Stimulated activated CD4-positive, alpha-beta T cell treated with anti-CD3 and anti-CD28 coated beads, TNF-alpha, amount 100 ng/mL, for 4 hours (primary cell): ENCODE data around the gene ACSBG1.

ENCODE experiments used
- DNase-seq, 3 experiments: peaks; one replicate each; pipeline ENCODE4 v3.0.0-alpha.2; 2020; ENCODE audit warnings: low read depth in 3 of 3

The ACSBG1 gene

GRCh38 chr15:78130466-78131294 lies 103.7 kb downstream of the ACSBG1 start:
- no peak for DNase-seq

DNA sequence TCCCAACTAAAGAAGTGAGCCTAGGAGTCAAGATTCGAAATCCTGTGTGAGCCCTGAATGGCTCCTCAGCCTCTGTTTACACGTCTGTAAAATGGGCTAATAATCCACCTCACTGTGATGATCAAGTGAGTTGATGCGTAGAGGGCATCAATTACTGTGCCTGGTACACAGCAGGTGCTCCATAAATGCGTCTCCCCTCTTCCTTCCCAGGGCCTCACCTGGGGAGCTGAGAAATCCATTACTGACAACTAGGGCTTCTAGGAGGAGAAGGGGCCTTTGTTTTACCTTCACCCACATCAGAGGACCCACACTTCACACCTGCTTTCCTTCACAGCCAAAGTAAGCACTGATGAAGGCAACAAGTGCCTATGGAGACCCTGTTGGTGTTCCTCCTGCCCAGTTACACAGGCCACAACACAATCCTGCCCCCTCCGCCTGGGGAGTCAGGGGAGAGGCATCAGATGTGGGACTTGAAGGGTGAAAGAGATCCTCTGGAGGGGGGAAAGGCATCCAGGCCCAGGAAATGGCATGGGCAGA lies 104.5 kb downstream of the ACSBG1 start:
- no peak for DNase-seq

DNA sequence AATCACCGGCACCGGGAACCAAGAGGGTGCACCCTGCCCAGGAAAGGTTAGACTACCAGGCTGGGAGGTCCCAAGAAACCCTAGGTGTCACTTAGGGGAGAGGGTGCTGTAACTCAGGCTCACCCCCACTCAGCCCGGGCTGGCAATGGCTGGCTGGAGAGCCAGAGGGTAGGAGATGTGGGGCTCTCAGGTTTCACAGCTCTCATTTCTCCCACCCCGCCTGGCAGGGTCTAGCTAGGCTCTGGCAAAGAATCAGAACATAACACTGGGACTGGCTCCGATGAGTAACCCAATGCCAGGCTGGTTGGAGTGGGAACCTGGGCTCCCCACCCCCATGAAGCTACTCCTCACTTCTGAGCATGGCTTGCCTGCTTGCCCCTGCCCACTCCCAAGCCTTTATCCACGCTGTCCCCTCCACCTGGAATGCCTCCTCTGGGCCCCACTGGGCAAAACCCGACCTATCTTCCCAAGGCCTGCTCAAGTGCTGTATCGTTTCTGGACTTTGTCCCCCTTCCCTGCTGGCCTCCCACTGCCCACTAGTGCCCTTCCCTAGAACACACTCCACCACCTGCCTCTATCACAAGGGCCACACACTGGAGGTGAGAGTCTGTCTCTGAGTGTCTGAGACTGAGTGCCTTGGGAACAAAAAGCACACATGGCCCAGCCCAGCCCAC lies 105.2 kb downstream of the ACSBG1 start:
- no peak for DNase-seq

- DNase-seq: no peak
These were observed 106.5 kb downstream of the ACSBG1 start for GRCh38 chr15:78127882-78128281.

DNA sequence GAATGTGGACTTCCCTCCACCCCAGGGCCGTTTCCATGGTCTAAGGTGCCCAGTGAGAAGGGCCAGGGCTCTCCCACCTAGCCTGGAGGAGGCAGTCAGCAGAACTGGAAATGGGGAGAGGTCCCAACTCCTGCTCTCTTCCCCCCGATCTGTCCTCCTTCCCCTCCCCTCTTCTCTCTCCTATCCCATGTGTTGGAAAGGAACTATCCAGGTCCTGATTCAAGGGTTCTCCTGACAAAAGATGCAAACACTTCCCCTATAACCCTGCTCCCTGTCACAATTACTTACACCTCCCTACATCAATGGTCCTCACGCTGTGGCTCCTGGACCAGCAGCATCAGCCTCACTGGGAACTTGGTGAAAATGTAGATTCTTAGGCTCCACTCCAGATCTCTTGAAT lies 109.1 kb downstream of the ACSBG1 start:
- no peak for DNase-seq

DNA sequence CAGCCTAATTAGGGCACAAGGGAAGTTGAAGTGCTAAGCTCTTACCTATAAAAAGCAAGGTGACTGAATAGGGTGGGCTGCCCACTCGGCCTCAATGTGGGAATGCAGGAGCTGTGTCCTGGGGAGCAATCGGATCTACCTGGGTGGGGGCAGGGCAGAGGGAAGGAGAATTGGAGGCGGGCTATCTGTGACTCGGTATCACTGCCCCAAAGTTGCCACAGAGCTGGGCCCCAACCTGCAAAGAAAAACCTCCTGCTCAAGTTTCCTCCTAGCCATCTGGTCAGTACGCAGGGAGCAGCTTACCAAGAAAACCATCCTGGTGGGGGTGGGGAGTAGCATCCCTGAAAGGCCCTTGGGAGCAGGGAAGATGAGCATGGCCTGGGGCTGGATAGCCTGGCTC lies 113.8 kb downstream of the ACSBG1 start:
- no peak for DNase-seq
